Measurements from ENCODE around the gene PCDH9. TPM values are rescaled to one million over a fixed set of nuclear protein-coding genes. Genes with fewer than 3 reads are reported as not detected.

Gene PCDH9
- total and polyA plus RNA-seq, 2 experiments from 2014 or later, result 0.31 to 0.52 TPM

- TF ChIP-seq ZNF462 (CRISPR knock-in tag; IDR thresholded peaks at IDR 0.05) (no peak), EZH2 (IDR thresholded peaks at IDR 0.05; ENCODE audit: low read depth, unreplicated experiment) (no peak)
Observed at GRCh38 chr13:66357463-66357862, 872.7 kb downstream of the PCDH9 start (continued).

- ATAC-seq, result peak; percentile 56
- no peaks in the 10 kb centered on the region for H3K36me3 ChIP-seq (ENCODE audit: insufficient read depth)
- Mint-ChIP-seq H3K27me3 (ENCODE audit: insufficient read depth, low read depth, poor library complexity) (no peaks in the 10 kb centered on the region), H3K4me1 (peaks cover 9% of the 10 kb centered on the region), H3K27ac (no peak overlapping the region), H3K4me3 (no peak overlapping the region), H3K36me3 (ENCODE audit: low read depth) (no peaks in the 10 kb centered on the region), H3K9me3 (no peaks in the 10 kb centered on the region)
- H3K4me3 ChIP-seq, result no peak overlapping the region
- H3K4me1 ChIP-seq (ENCODE audit: insufficient read depth), result peaks cover 3% of the 10 kb centered on the region; the same call in 1 of the 2 replicates
- no peaks in the 10 kb centered on the region for H3K9me2 ChIP-seq (ENCODE audit: insufficient read depth)
- peak overlapping the region; percentile 57; the same call in 1 of the 2 replicates for H2AFZ ChIP-seq
- H3K79me2 ChIP-seq (replicated peaks; ENCODE audit: insufficient read depth), result no peaks in the 10 kb centered on the region
- H3K4me2 ChIP-seq, result no peak overlapping the region
- H3K27me3 ChIP-seq (ENCODE audit: insufficient read depth), result no peaks in the 10 kb centered on the region
- DNase-seq (ENCODE audit: low spot score), result no peak
- no peaks in the 10 kb centered on the region for H3F3A ChIP-seq (replicated peaks; ENCODE audit: low read depth)
- no peaks in the 10 kb centered on the region for H4K20me1 ChIP-seq (replicated peaks; ENCODE audit: insufficient read depth)
- no peak overlapping the region for H3K27ac ChIP-seq (ENCODE audit: low read depth)
- TF ChIP-seq CTCF (conservative IDR thresholded peaks at IDR 0.05; ENCODE audit: low read depth in 2 of 2) (no peak), CREB1 (CRISPR knock-in tag; IDR thresholded peaks at IDR 0.05; ENCODE audit: low read depth) (no peak), ZNF114 (CRISPR knock-in tag; IDR thresholded peaks at IDR 0.05) (no peak), REST (IDR thresholded peaks at IDR 0.05; ENCODE audit: unreplicated experiment) (no peak), NANOG (IDR thresholded peaks at IDR 0.05; ENCODE audit: borderline replicate concordance) (no peak), POLR2AphosphoS5 (IDR thresholded peaks at IDR 0.05; ENCODE audit: low read depth) (no peak), STAT1 (IDR thresholded peaks at IDR 0.05; ENCODE audit: unreplicated experiment) (no peak), EZH2 (IDR thresholded peaks at IDR 0.05; ENCODE audit: low read depth, unreplicated experiment) (no peak), EZH2phosphoT487 (IDR thresholded peaks at IDR 0.05; ENCODE audit: unreplicated experiment) (no peak), ZNF331 (CRISPR knock-in tag; IDR thresholded peaks at IDR 0.05; ENCODE audit: low read depth) (no peak)
Observed at GRCh38 chr13:66354879-66355751, 875.0 kb downstream of the PCDH9 start.

Measured in GM23338 (cell line).